ENCODE measurements around the gene SCN2B. TPM values are rescaled to one million over a fixed set of nuclear protein-coding genes. Genes with fewer than 3 reads are reported as not detected.
A peak's percentile ranks its signal among the peaks of the same experiment; 100 is the strongest.

SCN2B gene
- total RNA-seq, 2 experiments from 2014 or later, result not detected

DNA sequence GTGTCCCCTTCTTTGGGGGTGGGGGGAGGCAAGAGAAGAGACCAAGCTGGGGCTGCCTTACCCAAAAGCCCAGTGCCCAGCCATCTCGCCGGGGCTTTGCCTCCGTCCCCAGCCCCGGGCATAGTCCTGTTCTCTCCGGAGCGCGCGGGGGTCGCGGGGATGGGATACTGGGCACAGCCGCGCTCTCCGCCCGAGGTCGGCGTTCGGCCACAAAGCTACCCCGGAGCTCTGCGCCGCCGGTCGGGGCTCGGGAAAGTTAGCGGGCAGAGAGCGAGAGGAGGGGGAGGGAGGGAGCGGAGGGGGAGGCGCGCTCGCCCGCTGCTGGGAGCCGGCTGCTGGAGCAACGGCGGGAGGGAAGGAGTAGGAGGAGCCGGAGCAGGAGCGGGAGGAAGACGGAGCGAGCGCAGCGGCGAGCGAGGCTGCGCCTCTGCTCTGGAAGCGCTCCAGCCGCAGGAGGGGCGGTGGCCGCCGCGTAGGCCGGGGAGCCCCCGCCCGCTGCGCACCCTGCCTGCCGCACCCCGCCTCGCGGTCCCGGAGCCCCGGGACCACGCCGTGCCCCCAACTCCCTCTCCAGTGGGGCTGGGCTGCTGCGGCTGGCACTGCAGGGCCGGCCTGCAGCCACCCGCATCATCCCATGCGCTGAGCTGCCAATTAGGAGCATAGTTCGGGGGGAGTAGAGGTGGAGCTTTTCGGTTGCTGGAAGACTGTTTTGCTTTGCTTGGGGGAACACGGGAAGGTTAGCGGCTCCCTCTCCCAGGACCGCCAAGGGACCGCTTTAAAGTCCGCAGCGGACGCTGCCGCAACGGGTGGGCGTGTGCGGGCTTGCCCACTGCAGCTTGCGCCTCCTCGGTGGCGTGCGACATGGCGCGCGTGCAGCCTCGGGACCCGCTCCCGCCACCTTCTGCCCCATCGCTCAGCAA is 23.6 kb downstream of the SCN2B start, which contains the start of gene SCN4B:
TSS of gene SCN4B (minus strand) at position 272 of the 920 bp plus-strand sequence. CDS start at position 122, 150 bp downstream.
- DNase-seq, result peak; percentile 28
- Mint-ChIP-seq H3K4me3 (peak within 1 kb of the TSS; percentile 44), H3K4me1 (ENCODE audit: low read depth) (peaks cover 13% of the 10 kb centered on the region), H3K27ac (no peak within 1 kb of the TSS), H3K27me3 (peaks cover 56% of the 10 kb centered on the region), H3K9me3 (no peaks in the 10 kb centered on the region), H3K36me3 (no peaks in the 10 kb centered on the region)
- intact Hi-C loops (cut with micrococcal nuclease), result no loop called here
- ChIA-PET POLR2A (interaction anchor here (0.6 kb wide), 1 partner anchor 1324 kb away, joined by 3 read pairs; no protein-coding TSS in a partner anchor), CTCF (interaction anchor here (0.8 to 2.3 kb wide), 4 partner anchors 9 to 139 kb away, joined by 3 to 9 read pairs (median 3); no protein-coding TSS in a partner anchor)

DNA sequence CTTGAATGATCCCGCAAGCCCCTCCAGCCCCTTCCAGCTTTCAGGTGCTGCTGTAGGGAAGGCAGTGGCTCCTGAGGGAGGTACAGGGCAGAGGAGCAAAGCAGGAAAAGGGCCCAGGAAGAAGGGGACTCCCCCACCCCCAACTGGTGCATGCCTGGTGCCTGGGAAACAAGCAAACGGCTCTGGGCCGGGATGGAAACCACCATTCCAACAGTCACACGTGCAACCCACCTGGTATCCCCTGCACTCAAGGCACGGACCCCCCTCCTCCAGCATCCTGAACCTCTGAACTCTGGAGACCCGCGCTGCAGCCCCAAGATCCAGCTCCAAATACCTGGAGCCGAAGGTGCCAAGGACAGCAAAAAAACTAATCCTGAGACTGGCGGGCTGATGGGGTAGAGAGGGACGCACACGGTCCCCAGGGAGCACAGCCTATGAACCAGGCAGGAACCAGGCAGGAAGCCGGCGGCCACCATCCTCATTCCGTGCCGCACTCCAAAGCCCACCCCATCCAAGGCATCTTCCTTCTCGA is 24.4 kb downstream of the SCN2B start:
- Mint-ChIP-seq H3K27me3 (peaks cover 49% of the 10 kb centered on the region), H3K27ac (no peak overlapping the region), H3K36me3 (no peaks in the 10 kb centered on the region), H3K9me3 (no peaks in the 10 kb centered on the region), H3K4me1 (ENCODE audit: low read depth) (peaks cover 13% of the 10 kb centered on the region), H3K4me3 (peak overlapping the region; percentile 34)
- intact Hi-C loops (cut with micrococcal nuclease), result no loop called here
- ChIA-PET POLR2A (interaction anchor here (0.6 kb wide), 1 partner anchor 1324 kb away, joined by 3 read pairs; no protein-coding TSS in a partner anchor), CTCF (interaction anchor here (0.8 to 2.3 kb wide), 4 partner anchors 8 to 139 kb away, joined by 3 to 9 read pairs (median 3); no protein-coding TSS in a partner anchor)
- no peak for DNase-seq

- H3K27ac Mint-ChIP-seq, result no peak overlapping the region
- POLR2A ChIA-PET, result no interaction called here
Observed at GRCh38 chr11:118151431-118151830, 25.0 kb downstream of the SCN2B start.

DNA sequence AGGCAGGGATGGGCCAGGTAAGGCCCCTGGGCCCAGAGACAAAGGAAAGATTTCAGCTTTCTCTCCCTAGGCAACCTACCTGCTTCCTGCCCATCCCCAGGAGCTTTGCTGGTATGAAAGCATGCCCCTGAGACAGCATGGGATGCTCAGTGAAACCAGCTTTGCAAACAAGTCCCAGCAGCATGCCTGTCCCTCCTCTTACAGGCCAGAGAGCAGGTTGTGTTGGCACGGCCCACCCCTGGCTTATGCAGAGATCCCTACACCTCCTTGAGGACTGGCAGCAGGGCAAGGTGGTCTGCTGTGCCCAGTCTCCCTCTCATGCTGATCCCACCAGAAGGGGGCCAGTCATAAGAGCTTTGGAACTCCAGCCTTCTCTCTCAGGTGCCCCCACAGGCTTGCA is 26.9 kb downstream of the SCN2B start:
- Mint-ChIP-seq H3K27me3 (peaks cover 37% of the 10 kb centered on the region), H3K36me3 (no peaks in the 10 kb centered on the region), H3K9me3 (no peaks in the 10 kb centered on the region), H3K4me1 (ENCODE audit: low read depth) (peaks cover 10% of the 10 kb centered on the region), H3K4me3 (no peak overlapping the region), H3K27ac (no peak overlapping the region)
- POLR2A ChIA-PET, result no interaction called here
- intact Hi-C loops (cut with micrococcal nuclease), result loop anchor here (5.0 kb wide), 3 partner anchors 38 to 338 kb away; partner anchors contain the start of genes CD3D and CD3G
- CTCF ChIA-PET, result interaction anchor here (1.7 kb wide), 1 partner anchor 23 kb away, joined by 7 read pairs; no protein-coding TSS in a partner anchor
- no peak for DNase-seq

More at GRCh38 chr11:118151431-118151830, 25.0 kb downstream of the SCN2B start:
- DNase-seq, result no peak
- Mint-ChIP-seq H3K9me3 (no peaks in the 10 kb centered on the region), H3K27me3 (peaks cover 44% of the 10 kb centered on the region), H3K36me3 (no peaks in the 10 kb centered on the region), H3K4me1 (ENCODE audit: low read depth) (peaks cover 8% of the 10 kb centered on the region), H3K4me3 (no peak overlapping the region)
- CTCF ChIA-PET, result interaction anchor here (2.3 kb wide), 1 partner anchor 20 kb away, joined by 9 read pairs; no protein-coding TSS in a partner anchor
- intact Hi-C loops (cut with micrococcal nuclease), result no loop called here

GRCh38 chr11:118148856-118149255 is 27.6 kb downstream of the SCN2B start:
- DNase-seq, result no peak
- no peaks in the 10 kb centered on the region for H3K9me3 Mint-ChIP-seq
- no peak overlapping the region for H3K4me3 Mint-ChIP-seq
- H3K4me1 Mint-ChIP-seq (ENCODE audit: low read depth), result peaks cover 8% of the 10 kb centered on the region
- intact Hi-C loops (cut with micrococcal nuclease), result loop anchor here (5.0 kb wide), 3 partner anchors 38 to 338 kb away; partner anchors contain the start of genes CD3D and CD3G
- CTCF ChIA-PET, result interaction anchor here (0.5 to 1.7 kb wide), 3 partner anchors 19 to 455 kb away, joined by 3 to 7 read pairs (median 3); no protein-coding TSS in a partner anchor
- POLR2A ChIA-PET, result no interaction called here
- H3K27ac Mint-ChIP-seq, result no peak overlapping the region
- peaks cover 37% of the 10 kb centered on the region for H3K27me3 Mint-ChIP-seq
- H3K36me3 Mint-ChIP-seq, result no peaks in the 10 kb centered on the region

- intact Hi-C loops (cut with micrococcal nuclease), result loop anchor here (5.0 kb wide), 3 partner anchors 39 to 339 kb away; partner anchors contain the start of genes CD3D and CD3G
- Mint-ChIP-seq H3K27ac (no peak overlapping the region), H3K9me3 (no peaks in the 10 kb centered on the region), H3K4me1 (ENCODE audit: low read depth) (peaks cover 3% of the 10 kb centered on the region), H3K36me3 (no peaks in the 10 kb centered on the region), H3K27me3 (peaks cover 36% of the 10 kb centered on the region), H3K4me3 (no peak overlapping the region)
- DNase-seq, result no peak
- CTCF ChIA-PET, result interaction anchor here (0.5 to 1.7 kb wide), 2 partner anchors 24 to 455 kb away, joined by 3 to 7 read pairs; no protein-coding TSS in a partner anchor
- POLR2A ChIA-PET, result interaction anchor here (0.7 to 1.1 kb wide), 2 partner anchors 24 to 464 kb away, joined by 3 read pairs; no protein-coding TSS in a partner anchor
Observed at GRCh38 chr11:118148240-118148639, 28.2 kb downstream of the SCN2B start.

DNA sequence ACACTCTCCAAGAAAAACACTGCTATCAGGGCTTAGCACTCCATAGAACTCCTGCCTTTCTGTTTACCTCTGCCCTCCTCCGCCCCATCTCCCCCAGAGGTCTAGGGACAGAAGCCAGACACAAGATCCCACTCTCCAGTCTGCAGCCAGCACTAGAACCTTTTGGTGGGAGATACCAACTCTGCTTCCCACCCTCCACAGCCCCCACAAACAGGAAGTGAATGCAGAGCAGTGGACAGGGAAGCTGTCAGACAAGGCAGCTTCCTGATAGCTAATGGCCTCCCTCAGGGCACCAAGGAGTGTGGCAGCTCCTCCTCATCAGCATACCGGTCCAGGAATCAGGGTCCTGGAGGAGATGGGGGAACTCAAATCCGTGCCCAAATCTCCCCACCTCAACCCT is 28.9 kb downstream of the SCN2B start:
- DNase-seq, result no peak
- Mint-ChIP-seq H3K27me3 (peaks cover 43% of the 10 kb centered on the region), H3K4me1 (ENCODE audit: low read depth) (peaks cover 3% of the 10 kb centered on the region), H3K36me3 (no peaks in the 10 kb centered on the region), H3K4me3 (no peak overlapping the region), H3K9me3 (no peaks in the 10 kb centered on the region), H3K27ac (no peak overlapping the region)
- CTCF ChIA-PET, result interaction anchor here (1.2 to 5.5 kb wide), 2 partner anchors 24 to 148 kb away, joined by 3 to 101 read pairs; no protein-coding TSS in a partner anchor
- intact Hi-C loops (cut with micrococcal nuclease), result loop anchor here (5.0 kb wide), 3 partner anchors 40 to 340 kb away; partner anchors contain the start of genes CD3D and CD3G
- POLR2A ChIA-PET, result interaction anchor here (1.1 kb wide), 1 partner anchor 25 kb away, joined by 3 read pairs; no protein-coding TSS in a partner anchor

- DNase-seq, result no peak
- peak overlapping the region; percentile 65 for H3K4me3 Mint-ChIP-seq
- H3K9me3 Mint-ChIP-seq, result no peaks in the 10 kb centered on the region
- peaks cover 3% of the 10 kb centered on the region for H3K4me1 Mint-ChIP-seq (ENCODE audit: low read depth)
- intact Hi-C loops (cut with micrococcal nuclease), result loop anchor here (5.0 kb wide), 3 partner anchors 41 to 341 kb away; partner anchors contain the start of genes CD3D and CD3G
- H3K27ac Mint-ChIP-seq, result no peak overlapping the region
- POLR2A ChIA-PET, result no interaction called here
- CTCF ChIA-PET, result interaction anchor here (1.2 to 5.5 kb wide), 4 partner anchors 10 to 215 kb away, joined by 3 to 101 read pairs (median 6); no protein-coding TSS in a partner anchor
- H3K36me3 Mint-ChIP-seq, result no peaks in the 10 kb centered on the region
- peaks cover 45% of the 10 kb centered on the region for H3K27me3 Mint-ChIP-seq
Observed at GRCh38 chr11:118146554-118146953, 29.9 kb downstream of the SCN2B start.

DNA sequence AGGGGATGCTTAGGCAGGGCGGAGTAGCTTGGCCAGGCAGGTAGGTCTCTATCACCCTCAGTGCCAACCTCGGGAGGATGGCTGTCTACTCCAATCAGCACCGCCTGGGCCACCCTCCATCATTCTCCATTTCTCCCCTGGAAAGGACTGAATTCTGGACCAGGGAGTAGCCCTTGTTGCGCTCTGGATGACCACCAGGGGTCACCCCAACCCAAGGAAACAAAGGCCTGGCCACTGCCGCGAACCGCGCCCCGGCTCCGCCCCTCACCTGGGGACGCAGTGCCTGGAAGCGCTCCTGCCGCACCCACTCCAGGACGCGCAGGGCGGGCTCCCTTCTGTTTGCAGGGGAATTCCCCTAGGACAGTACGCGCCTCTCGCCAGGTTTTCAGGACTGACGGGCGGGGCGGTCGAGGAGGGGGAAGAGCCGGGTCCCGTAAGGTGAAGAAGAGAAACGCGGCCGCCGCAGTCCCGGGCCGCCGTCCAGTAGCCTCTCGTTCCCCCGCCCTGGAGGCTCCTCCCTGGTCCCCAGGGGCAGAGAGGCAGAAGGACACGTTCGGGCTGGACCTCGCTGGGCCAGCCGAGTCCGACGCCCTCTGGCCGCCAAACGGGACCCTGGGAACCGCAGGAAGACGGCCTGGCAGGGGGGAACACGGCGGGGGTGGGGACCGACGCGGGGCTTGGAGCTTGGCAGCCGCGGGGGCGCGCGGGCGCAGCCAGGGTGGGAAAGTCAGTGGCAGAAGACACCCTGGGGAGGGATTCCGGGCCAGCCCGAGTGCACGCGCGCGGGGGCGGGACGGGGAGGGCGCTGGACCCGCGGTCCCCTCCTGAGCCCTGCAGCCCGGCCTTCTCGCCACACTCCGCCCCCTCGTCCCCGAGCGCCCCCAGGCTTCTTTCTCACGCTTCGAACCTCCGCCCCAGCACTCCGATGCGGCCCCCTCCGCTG is 30.9 kb downstream of the SCN2B start:
- Mint-ChIP-seq H3K4me3 (peak overlapping the region; percentile 78), H3K9me3 (no peaks in the 10 kb centered on the region), H3K27ac (no peak overlapping the region), H3K27me3 (peaks cover 39% of the 10 kb centered on the region), H3K36me3 (no peaks in the 10 kb centered on the region), H3K4me1 (ENCODE audit: low read depth) (peaks cover 3% of the 10 kb centered on the region)
- ChIA-PET POLR2A (interaction anchor here (0.8 kb wide), 1 partner anchor 26 kb away, joined by 5 read pairs; no protein-coding TSS in a partner anchor), CTCF (interaction anchor here (0.6 to 5.5 kb wide), 16 partner anchors 11 to 344 kb away, joined by 3 to 101 read pairs (median 5); partner anchors contain the start of gene CD3D)
- DNase-seq, result peak; percentile 95
- intact Hi-C loops (cut with micrococcal nuclease), result loop anchor here (1.0 to 5.0 kb wide), 7 partner anchors 26 to 421 kb away; partner anchors contain the start of genes CD3D, CD3G and UBE4A
